NCI-H82 treated with DMSO at 0.1 percent for 48 hours (cell line): ENCODE measurements around the gene INPP4B.

ENCODE experiments used
- DNase-seq: peaks from one replicate; lab custom pipeline; 2025; ENCODE audit not compliant: unreplicated experiment; lab: John Stamatoyannopoulos, UW

INPP4B gene

GRCh38 chr4:142846108-142846728 lies at the start of gene INPP4B:
Gene INPP4B (minus strand): TSS chr4:142846301.
- no peak for DNase-seq

- DNase-seq = no peak
These were observed 46.9 kb upstream of the INPP4B start for GRCh38 chr4:142893012-142893411.

GRCh38 chr4:142886566-142886965 lies 40.5 kb upstream of the INPP4B start:
- no peak for DNase-seq

GRCh38 chr4:142883040-142883832 lies 37.1 kb upstream of the INPP4B start:
- DNase-seq = peak; percentile 3

- no peak for DNase-seq
These were observed 36.1 kb upstream of the INPP4B start for GRCh38 chr4:142882159-142882558.

- no peak for DNase-seq
These were observed 35.2 kb upstream of the INPP4B start for GRCh38 chr4:142881331-142881730.

GRCh38 chr4:142875117-142875516 lies 29.0 kb upstream of the INPP4B start:
- no peak for DNase-seq

- no peak for DNase-seq
These were observed 28.6 kb upstream of the INPP4B start for GRCh38 chr4:142874684-142875083.

GRCh38 chr4:142866685-142867084 lies 20.6 kb upstream of the INPP4B start:
- DNase-seq = no peak

GRCh38 chr4:142861351-142861750 lies 15.2 kb upstream of the INPP4B start:
- no peak for DNase-seq

GRCh38 chr4:142858965-142859364 lies 12.9 kb upstream of the INPP4B start:
- DNase-seq = no peak

GRCh38 chr4:142858446-142858845 lies 12.3 kb upstream of the INPP4B start:
- no peak for DNase-seq

- no peak for DNase-seq
These were observed 10.5 kb upstream of the INPP4B start for GRCh38 chr4:142856576-142856975.

- DNase-seq = peak; percentile 58
These were observed 4.4 kb upstream of the INPP4B start for GRCh38 chr4:142850478-142850877.

- peak; percentile 46 for DNase-seq
These were observed 862 bp upstream of the INPP4B start for GRCh38 chr4:142846729-142847596.

GRCh38 chr4:142845293-142846107 lies 601 bp downstream of the INPP4B start:
- DNase-seq = no peak

GRCh38 chr4:142844782-142845181 lies 1.3 kb downstream of the INPP4B start:
- DNase-seq = no peak

GRCh38 chr4:142840516-142841123 lies 5.5 kb downstream of the INPP4B start:
- peak; percentile 8 for DNase-seq

GRCh38 chr4:142838778-142839177 lies 7.3 kb downstream of the INPP4B start:
- DNase-seq = no peak

GRCh38 chr4:142832022-142832421 lies 14.1 kb downstream of the INPP4B start:
- no peak for DNase-seq
